Esophagus muscularis mucosa (tissue), 4 donors: Measurements from ENCODE around the gene TANC1. TPM values are rescaled to one million over a fixed set of nuclear protein-coding genes. Genes with fewer than 3 reads are reported as not detected.

Source experiments
- DNase-seq: peaks from one replicate; pipeline ENCODE4 v3.0.0-alpha.2; 2017; ENCODE audit errors: extremely low spot score
- H3K27ac ChIP-seq, 4 donors: fragments of 200-600 bp; sonication (generic); replicated peaks in 1 of 4; 1 replicate in 3 of 4; 2 replicates in 1 of 4; pipeline ENCODE4 v1.5.1; 2016 to 2019; ENCODE audit warnings: mild to moderate bottlenecking in 1 of 4
- H3K27me3 ChIP-seq, 4 donors: fragments of 200-600 bp; sonication (generic); one replicate each; pipeline versions ENCODE4 v1.5.1 to v1.6.0; 2016 to 2019
- H3K36me3 ChIP-seq, 4 donors: fragments of 200-600 bp; sonication (generic); one replicate each; pipeline ENCODE4 v1.5.1; 2016 to 2019
- H3K4me1 ChIP-seq, 4 donors: fragments of 200-600 bp; sonication (generic); one replicate each; pipeline ENCODE4 v1.5.1; 2016 to 2019
- H3K4me3 ChIP-seq, 4 donors: fragments of 200-600 bp; sonication (generic); 1 replicate in 2 of 4; 2 replicates in 2 of 4; pipeline ENCODE4 v1.5.1; 2016 to 2019; ENCODE audit warnings: mild to moderate bottlenecking in 4 of 4, moderate library complexity in 1 of 4
- H3K9me3 ChIP-seq, 4 donors: fragments of 200-600 bp; sonication (generic); 1 replicate in 3 of 4; 2 replicates in 1 of 4; pipeline ENCODE4 v1.5.1; 2016 to 2019
- CTCF ChIP-seq, 3 experiments: fragments of 200-600 bp in 2 of 3; fragments of 450-650 bp in 1 of 3; sonication (generic) in 2 of 3; IDR thresholded peaks; one replicate each; pipeline ENCODE4 v1.5.1; 2017 to 2019; ENCODE audit warnings: antibody characterized with exemption in 3 of 3, mild to moderate bottlenecking in 2 of 3, moderate library complexity in 1 of 3
- EP300 ChIP-seq: sonication (generic); formaldehyde crosslinking; IDR thresholded peaks from one replicate; pipeline ENCODE4 v1.6.1; 2017; ENCODE audit warnings: antibody characterized with exemption
- POLR2A ChIP-seq: fragments of 450-650 bp; IDR thresholded peaks from one replicate; pipeline ENCODE4 v1.6.1; 2017; ENCODE audit warnings: antibody characterized with exemption, moderate library complexity, mild to moderate bottlenecking, low read depth
- POLR2AphosphoS5 ChIP-seq, 2 donors: sonication (generic); formaldehyde crosslinking; IDR thresholded peaks; one replicate each; pipeline ENCODE4 v1.6.1; 2017; ENCODE audit warnings: antibody characterized with exemption in 2 of 2
- WGBS: methylation state at CpG from one replicate; pipeline ENCODE4 v1.1.5; 2018; 5-methylcytosine and 5-hydroxymethylcytosine counted together
- intact Hi-C: fragments of 100-400 bp; cut with DNase I; formaldehyde crosslinking; loops from one replicate; pipeline ENCODE4 v1.15.1; 2023
- total RNA-seq, 4 donors: library from RNA; depleted of rRNA; stranded (reverse); fragments of >200 nt; gene quantifications; one replicate each; pipeline versions ENCODE4 v1.1.0 to v1.2.1, GENCODE V29; 2016

The TANC1 gene
- total RNA-seq, 4 donors from 2014 or later = 34.3 to 54.0 (median 52.9) TPM

GRCh38 chr2:159204381-159205144 is 236.1 kb downstream of the TANC1 start:
- WGBS = 91% methylated on average over 12 of the region's 15 CpGs
- no peak for DNase-seq
- H3K27me3 ChIP-seq = no peaks in the 10 kb centered on the region
- no peak overlapping the region for H3K4me3 ChIP-seq
- no peaks in the 10 kb centered on the region for H3K9me3 ChIP-seq
- no peak overlapping the region for H3K27ac ChIP-seq
- H3K4me1 ChIP-seq = peaks cover 30 to 41% (median 38%) of the 10 kb centered on the region in 4 donors
- H3K36me3 ChIP-seq = peaks cover 8 to 37% (median 25%) of the 10 kb centered on the region in 4 donors
- TF ChIP-seq POLR2AphosphoS5 (IDR thresholded peaks at IDR 0.05) (no peak), CTCF (IDR thresholded peaks at IDR 0.05) (no peak), EP300 (no peak), POLR2A (no peak)
- intact Hi-C loops = no loop called here

GRCh38 chr2:159206736-159207380 is 238.4 kb downstream of the TANC1 start:
- 87% methylated on average over 6 of the region's 6 CpGs for WGBS
- H3K27me3 ChIP-seq = no peaks in the 10 kb centered on the region
- TF ChIP-seq POLR2A (no peak), POLR2AphosphoS5 (IDR thresholded peaks at IDR 0.05) (no peak), EP300 (no peak), CTCF (IDR thresholded peaks at IDR 0.05) (no peak)
- H3K4me3 ChIP-seq = no peak overlapping the region
- no peak for DNase-seq
- no peak overlapping the region for H3K27ac ChIP-seq
- H3K9me3 ChIP-seq = no peaks in the 10 kb centered on the region
- peaks cover 8 to 31% (median 23%) of the 10 kb centered on the region in 4 donors for H3K36me3 ChIP-seq
- intact Hi-C loops = no loop called here
- H3K4me1 ChIP-seq = peaks cover 15 to 24% (median 17%) of the 10 kb centered on the region in 4 donors

GRCh38 chr2:159208438-159208837 is 240.0 kb downstream of the TANC1 start:
- H3K27me3 ChIP-seq = no peaks in the 10 kb centered on the region
- H3K4me3 ChIP-seq = no peak overlapping the region
- peaks cover 0 to 11% (median 1%) of the 10 kb centered on the region in 4 donors for H3K4me1 ChIP-seq
- TF ChIP-seq CTCF (IDR thresholded peaks at IDR 0.05) (no peak), POLR2AphosphoS5 (IDR thresholded peaks at IDR 0.05) (no peak), EP300 (no peak), POLR2A (no peak)
- 76% methylated on average over 5 of the region's 5 CpGs for WGBS
- no peak overlapping the region for H3K27ac ChIP-seq
- peaks cover 8 to 31% (median 28%) of the 10 kb centered on the region in 4 donors for H3K36me3 ChIP-seq
- DNase-seq = no peak
- H3K9me3 ChIP-seq = no peaks in the 10 kb centered on the region
- intact Hi-C loops = no loop called here

- DNase-seq = no peak
- Histone ChIP-seq H3K4me3 (no peak overlapping the region), H3K4me1 (peaks cover 0 to 10% (median 0%) of the 10 kb centered on the region in 4 donors), H3K27me3 (no peaks in the 10 kb centered on the region), H3K36me3 (peaks cover 10 to 39% (median 28%) of the 10 kb centered on the region in 4 donors), H3K9me3 (no peaks in the 10 kb centered on the region), H3K27ac (no peak overlapping the region)
- intact Hi-C loops = no loop called here
- WGBS = 90% methylated on average over 15 of the region's 15 CpGs
- TF ChIP-seq POLR2AphosphoS5 (IDR thresholded peaks at IDR 0.05) = no peak
- TF ChIP-seq CTCF (IDR thresholded peaks at IDR 0.05) = no peak
- no peak for TF ChIP-seq EP300
- no peak for TF ChIP-seq POLR2A
These were observed 241.2 kb downstream of the TANC1 start for GRCh38 chr2:159209341-159210306.
